ENCODE data around the gene ZP1. TPM values are rescaled to one million over a fixed set of nuclear protein-coding genes. Genes with fewer than 3 reads are reported as not detected.
"Not testable (repeated sequence)": the region's sequence is repeated elsewhere in the genome, so short reads cannot be mapped to it uniquely, and the experiment has no call there.

The ZP1 gene
- total RNA-seq, 3 donors from 2014 or later (not counting 1 experiment from before 2014, with no cell fraction given): 0.35 TPM; not detected in 2

- Mint-ChIP-seq H3K27ac (peak within 1 kb of the TSS; percentile 94 to 96), H3K4me1 (peaks cover 38 to 48% of the 10 kb centered on the region in 2 donors)
- intact Hi-C loops (cut with micrococcal nuclease): loop anchor here (1.0 to 2.0 kb wide), 2 partner anchors 9 to 254 kb away; partner anchors contain the start of gene VPS37C
These were observed 39.0 kb downstream of the ZP1 start, which contains the start of gene PRPF19 for GRCh38 chr11:60906132-60906972. Gene PRPF19 (minus strand): TSS chr11:60906585. CDS start chr11:60906382, 203 bp downstream.

GRCh38 chr11:60908803-60909202, 41.5 kb downstream of the ZP1 start:
- Histone ChIP-seq H3K4me1 (ENCODE audit: control insufficient read depth, insufficient read depth, low read length) (peaks cover 60% of the 10 kb centered on the region), H3K9me3 (ENCODE audit: control insufficient read depth, insufficient read depth, low read length) (no peaks in the 10 kb centered on the region), H3K27me3 (ENCODE audit: control insufficient read depth, insufficient read depth, low read length) (no peaks in the 10 kb centered on the region), H3K27ac (ENCODE audit: low read length) (no peak overlapping the region), H3K36me3 (ENCODE audit: control insufficient read depth, insufficient read depth, low read length) (no peaks in the 10 kb centered on the region), H3K4me3 (ENCODE audit: low read length) (no peak overlapping the region)
- 91% methylated on average over 1 of the region's 1 CpG for WGBS (ENCODE audit: insufficient coverage)
- no peak for TF ChIP-seq CTCF (IDR thresholded peaks at IDR 0.05)
- Mint-ChIP-seq H3K9me3 (no peaks in the 10 kb centered on the region), H3K36me3 (no peaks in the 10 kb centered on the region), H3K4me1 (peaks cover 48 to 59% of the 10 kb centered on the region in 2 donors), H3K27ac (peak overlapping the region in 1 of 2 donors; percentile 94), H3K4me3 (no peak overlapping the region), H3K27me3 (ENCODE audit: low read depth in 2 of 2) (peaks cover 0 to 4% of the 10 kb centered on the region in 2 donors)
- DNase-seq: no peak
- no peak for ATAC-seq
- intact Hi-C loops (cut with micrococcal nuclease): no loop called here

More at GRCh38 chr11:60906132-60906972, 39.0 kb downstream of the ZP1 start, which contains the start of gene PRPF19:
- ATAC-seq: peak; percentile 95 to 97 (median 95)
- WGBS (ENCODE audit: insufficient coverage): under 1% methylated on average over 75 of the region's 75 CpGs
- H3K4me3 Mint-ChIP-seq: peak within 1 kb of the TSS; percentile 96
- no peaks in the 10 kb centered on the region for H3K36me3 Mint-ChIP-seq
- Histone ChIP-seq H3K9me3 (ENCODE audit: control insufficient read depth, insufficient read depth, low read length) (no peaks in the 10 kb centered on the region), H3K4me3 (ENCODE audit: low read length) (peak within 1 kb of the TSS; percentile 56), H3K4me1 (ENCODE audit: control insufficient read depth, insufficient read depth, low read length) (peaks cover 37% of the 10 kb centered on the region), H3K36me3 (ENCODE audit: control insufficient read depth, insufficient read depth, low read length) (peaks cover 15% of the 10 kb centered on the region), H3K27ac (ENCODE audit: low read length) (peak within 1 kb of the TSS; percentile 85), H3K27me3 (ENCODE audit: control insufficient read depth, insufficient read depth, low read length) (no peaks in the 10 kb centered on the region)
- H3K9me3 Mint-ChIP-seq: no peaks in the 10 kb centered on the region
- no peak for TF ChIP-seq CTCF (IDR thresholded peaks at IDR 0.05)
- peaks cover 0 to 4% of the 10 kb centered on the region in 2 donors for H3K27me3 Mint-ChIP-seq (ENCODE audit: low read depth in 2 of 2)
- peak; percentile 98 to 99 for DNase-seq

GRCh38 chr11:60909680-60910280, 42.4 kb downstream of the ZP1 start:
- H3K27me3 Mint-ChIP-seq (ENCODE audit: low read depth in 2 of 2); intact Hi-C loops (cut with micrococcal nuclease): not testable (repeated sequence)
- H3K27ac ChIP-seq (ENCODE audit: low read length): peak overlapping the region; percentile 16

GRCh38 chr11:60910281-60910687, 42.9 kb downstream of the ZP1 start:
- H3K4me1 ChIP-seq (ENCODE audit: control insufficient read depth, insufficient read depth, low read length): peaks cover 58% of the 10 kb centered on the region

More at GRCh38 chr11:60909680-60910280, 42.4 kb downstream of the ZP1 start:
- not testable (repeated sequence) for H3K36me3 Mint-ChIP-seq; H3K36me3 ChIP-seq (ENCODE audit: control insufficient read depth, insufficient read depth, low read length); ATAC-seq; H3K4me3 Mint-ChIP-seq; H3K4me3 ChIP-seq (ENCODE audit: low read length); H3K27me3 ChIP-seq (ENCODE audit: control insufficient read depth, insufficient read depth, low read length); DNase-seq; H3K9me3 ChIP-seq (ENCODE audit: control insufficient read depth, insufficient read depth, low read length); H3K9me3 Mint-ChIP-seq
- 96% methylated on average over 3 of the region's 3 CpGs for WGBS (ENCODE audit: insufficient coverage)
- H3K27ac Mint-ChIP-seq: peak overlapping the region in 1 of 2 donors; percentile 96
- peaks cover 46 to 56% of the 10 kb centered on the region in 2 donors for H3K4me1 Mint-ChIP-seq
- peaks cover 57% of the 10 kb centered on the region for H3K4me1 ChIP-seq (ENCODE audit: control insufficient read depth, insufficient read depth, low read length)

More at GRCh38 chr11:60910281-60910687, 42.9 kb downstream of the ZP1 start:
- H3K27ac Mint-ChIP-seq: peak overlapping the region; percentile 92 to 96
- 22% methylated on average over 3 of the region's 3 CpGs for WGBS (ENCODE audit: insufficient coverage)
- H3K4me3 Mint-ChIP-seq: no peak overlapping the region
- H3K27ac ChIP-seq (ENCODE audit: low read length): no peak overlapping the region
- DNase-seq (no peak), ATAC-seq (no peak)
- H3K9me3 Mint-ChIP-seq: no peaks in the 10 kb centered on the region
- no peaks in the 10 kb centered on the region for H3K27me3 ChIP-seq (ENCODE audit: control insufficient read depth, insufficient read depth, low read length)
- H3K4me3 ChIP-seq (ENCODE audit: low read length): no peak overlapping the region
- H3K36me3 Mint-ChIP-seq: no peaks in the 10 kb centered on the region
- peaks cover 47 to 56% of the 10 kb centered on the region in 2 donors for H3K4me1 Mint-ChIP-seq
- intact Hi-C loops (cut with micrococcal nuclease): no loop called here
- no peaks in the 10 kb centered on the region for H3K36me3 ChIP-seq (ENCODE audit: control insufficient read depth, insufficient read depth, low read length)
- H3K27me3 Mint-ChIP-seq (ENCODE audit: low read depth in 2 of 2): peaks cover 0 to 4% of the 10 kb centered on the region in 2 donors
- no peaks in the 10 kb centered on the region for H3K9me3 ChIP-seq (ENCODE audit: control insufficient read depth, insufficient read depth, low read length)
- no peak for TF ChIP-seq CTCF (IDR thresholded peaks at IDR 0.05)

Measured in natural killer cell (primary cell).